ENCODE results near the gene SHROOM1.

The SHROOM1 gene

DNA sequence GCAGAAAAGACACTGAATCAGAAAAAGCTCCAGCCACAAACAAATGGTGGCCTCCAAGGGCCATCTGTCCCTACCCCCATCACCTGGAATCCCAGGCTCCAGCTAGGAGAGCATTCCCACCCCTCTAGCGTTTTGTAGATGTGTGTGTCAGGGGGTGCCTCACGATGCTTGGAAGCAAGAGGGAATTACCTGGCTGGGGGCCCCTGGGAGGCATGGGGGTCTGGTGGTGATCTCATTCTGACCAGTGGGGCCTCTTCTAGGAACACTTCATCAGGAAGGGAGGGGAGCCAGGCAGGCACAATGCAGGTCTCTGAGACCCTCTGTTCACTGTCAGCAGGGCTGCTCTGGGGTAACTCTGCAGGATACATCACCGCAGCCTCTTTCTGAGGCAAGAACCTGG, 6.0 kb downstream of the SHROOM1 start:
- H3K4me3 ChIP-seq (ENCODE audit: low read depth, low read length), result no peak overlapping the region
- TF ChIP-seq CTCF (IDR thresholded peaks at IDR 0.05; ENCODE audit: low read depth, low read length), result no peak
- TF ChIP-seq MYC (IDR thresholded peaks at IDR 0.05; ENCODE audit: low read depth, low read length), result no peak
- TF ChIP-seq, protein P1, sequence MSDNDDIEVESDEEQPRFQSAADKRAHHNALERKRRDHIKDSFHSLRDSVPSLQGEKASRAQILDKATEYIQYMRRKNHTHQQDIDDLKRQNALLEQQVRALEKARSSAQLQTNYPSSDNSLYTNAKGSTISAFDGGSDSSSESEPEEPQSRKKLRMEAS (IDR thresholded peaks at IDR 0.05; ENCODE audit: low read depth, low read length), result no peak
- no peak for TF ChIP-seq POLR2A (IDR thresholded peaks at IDR 0.05; ENCODE audit: extremely low read depth, insufficient read length)
- no peak for DNase-seq (ENCODE audit: low read depth)

GRCh38 chr5:132823481-132824050, 6.9 kb downstream of the SHROOM1 start:
- DNase-seq (ENCODE audit: low read depth), result no peak
- no peak overlapping the region for H3K4me3 ChIP-seq (ENCODE audit: low read depth, low read length)
- TF ChIP-seq POLR2A (IDR thresholded peaks at IDR 0.05; ENCODE audit: extremely low read depth, insufficient read length) (no peak), CTCF (IDR thresholded peaks at IDR 0.05; ENCODE audit: low read depth, low read length) (no peak), MYC (IDR thresholded peaks at IDR 0.05; ENCODE audit: low read depth, low read length) (no peak)
- TF ChIP-seq, protein P1 (IDR thresholded peaks at IDR 0.05; ENCODE audit: low read depth, low read length), result no peak

DNA sequence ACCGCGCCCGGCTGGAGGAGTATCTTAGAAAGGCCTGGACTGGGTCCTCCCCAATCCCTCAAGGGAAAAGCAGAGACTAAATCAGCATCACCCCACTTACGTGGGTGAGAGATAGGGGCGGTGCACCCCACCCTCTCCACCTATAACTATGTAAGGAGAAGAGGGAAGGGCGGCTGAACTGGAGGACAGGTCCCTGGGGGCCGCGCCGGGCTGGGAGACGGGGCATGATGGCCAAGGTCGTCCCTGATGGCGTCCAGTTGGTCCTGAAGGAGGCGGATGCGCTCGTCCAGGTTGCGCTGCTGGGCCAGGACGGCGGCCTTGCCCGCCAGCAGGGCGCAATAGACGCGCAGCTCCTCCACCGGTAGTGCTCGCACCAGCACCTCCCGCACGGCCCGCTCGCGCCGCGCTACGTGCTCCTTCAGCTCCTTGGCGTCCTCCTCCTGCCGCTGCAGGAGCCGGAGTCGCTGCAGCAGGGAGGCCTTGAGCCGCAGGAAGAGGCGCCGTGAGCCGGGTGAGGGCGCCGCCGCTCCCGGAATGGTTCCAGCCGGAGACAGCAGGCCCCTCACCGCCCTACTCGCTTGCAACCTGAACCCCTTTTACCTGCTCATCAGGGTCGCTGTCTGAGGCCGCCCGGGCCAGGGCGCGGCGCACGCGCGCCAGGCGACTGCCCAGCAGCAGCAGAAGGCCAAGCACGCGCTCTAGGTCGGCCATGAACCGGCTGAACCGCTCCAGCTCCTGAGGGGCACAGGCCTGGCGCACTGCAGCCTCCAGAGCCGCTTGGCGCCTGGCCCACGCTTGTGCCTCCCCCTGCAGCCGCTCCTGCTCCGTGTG, 7.6 kb downstream of the SHROOM1 start:
- DNase-seq (ENCODE audit: low read depth), result no peak
- TF ChIP-seq CTCF (IDR thresholded peaks at IDR 0.05; ENCODE audit: low read depth, low read length) (no peak), MYC (IDR thresholded peaks at IDR 0.05; ENCODE audit: low read depth, low read length) (no peak), POLR2A (IDR thresholded peaks at IDR 0.05; ENCODE audit: extremely low read depth, insufficient read length) (no peak)
- TF ChIP-seq, protein P1 (IDR thresholded peaks at IDR 0.05; ENCODE audit: low read depth, low read length), result no peak
- H3K4me3 ChIP-seq (ENCODE audit: low read depth, low read length), result no peak overlapping the region

- TF ChIP-seq POLR2A (IDR thresholded peaks at IDR 0.05; ENCODE audit: extremely low read depth, insufficient read length) (no peak), CTCF (IDR thresholded peaks at IDR 0.05; ENCODE audit: low read depth, low read length) (no peak)
- DNase-seq (ENCODE audit: low read depth), result no peak
- H3K4me3 ChIP-seq (ENCODE audit: low read depth, low read length), result no peak overlapping the region
Observed at GRCh38 chr5:132821791-132822190, 8.7 kb downstream of the SHROOM1 start.

- DNase-seq (ENCODE audit: low read depth), result no peak
- TF ChIP-seq, protein P1 (IDR thresholded peaks at IDR 0.05; ENCODE audit: low read depth, low read length), result no peak
- no peak for TF ChIP-seq CTCF (IDR thresholded peaks at IDR 0.05; ENCODE audit: low read depth, low read length)
- TF ChIP-seq MYC (IDR thresholded peaks at IDR 0.05; ENCODE audit: low read depth, low read length), result no peak
- no peak for TF ChIP-seq POLR2A (IDR thresholded peaks at IDR 0.05; ENCODE audit: extremely low read depth, insufficient read length)
- H3K4me3 ChIP-seq (ENCODE audit: low read depth, low read length), result no peak overlapping the region
Observed at GRCh38 chr5:132821350-132821749, 9.1 kb downstream of the SHROOM1 start.
